ENCODE data around the gene CCL2.

Gene CCL2

GRCh38 chr17:34246446-34246845 lies 8.6 kb upstream of the CCL2 start:
- ATAC-seq: no peak
- TF ChIP-seq SNAI2 (CRISPR knock-in tag; IDR thresholded peaks at IDR 0.05) (no peak), ZFP30 (CRISPR knock-in tag; IDR thresholded peaks at IDR 0.05) (no peak), ISL1 (CRISPR knock-in tag; IDR thresholded peaks at IDR 0.05) (no peak), ZC3H10 (CRISPR knock-in tag; IDR thresholded peaks at IDR 0.05) (no peak), CREB5 (CRISPR knock-in tag; IDR thresholded peaks at IDR 0.05; ENCODE audit: low read depth) (no peak), RARB (CRISPR knock-in tag; IDR thresholded peaks at IDR 0.05) (no peak), TSHZ2 (CRISPR knock-in tag; IDR thresholded peaks at IDR 0.05) (no peak), PATZ1 (CRISPR knock-in tag; IDR thresholded peaks at IDR 0.05; ENCODE audit: borderline replicate concordance) (no peak), TOX (CRISPR knock-in tag; IDR thresholded peaks at IDR 0.05; ENCODE audit: borderline replicate concordance) (no peak), GLIS3 (CRISPR knock-in tag; IDR thresholded peaks at IDR 0.05) (no peak), CSRNP3 (CRISPR knock-in tag; IDR thresholded peaks at IDR 0.05) (no peak), OSR1 (CRISPR knock-in tag; IDR thresholded peaks at IDR 0.05) (no peak), TCF4 (CRISPR knock-in tag; IDR thresholded peaks at IDR 0.05; ENCODE audit: borderline replicate concordance) (no peak), ZFP3 (CRISPR knock-in tag; IDR thresholded peaks at IDR 0.05) (no peak), POU6F1 (CRISPR knock-in tag; IDR thresholded peaks at IDR 0.05; ENCODE audit: borderline replicate concordance, low read depth) (no peak), ARNTL (CRISPR knock-in tag; IDR thresholded peaks at IDR 0.05; ENCODE audit: borderline replicate concordance, low read depth) (no peak), BACH2 (CRISPR knock-in tag; IDR thresholded peaks at IDR 0.05; ENCODE audit: borderline replicate concordance) (no peak), ZNF565 (CRISPR knock-in tag; conservative IDR thresholded peaks at IDR 0.05; ENCODE audit: low read depth) (no peak), ESRRG (CRISPR knock-in tag; IDR thresholded peaks at IDR 0.05) (no peak), ZNF70 (CRISPR knock-in tag; IDR thresholded peaks at IDR 0.05) (no peak)

- TF ChIP-seq POU6F1 (CRISPR knock-in tag; IDR thresholded peaks at IDR 0.05; ENCODE audit: borderline replicate concordance, low read depth): no peak
- TF ChIP-seq CREB5 (CRISPR knock-in tag; IDR thresholded peaks at IDR 0.05; ENCODE audit: low read depth): no peak
- TF ChIP-seq CSRNP3 (CRISPR knock-in tag; IDR thresholded peaks at IDR 0.05): no peak
- no peak for ATAC-seq
Observed at GRCh38 chr17:34246881-34247280, 8.2 kb upstream of the CCL2 start.

All from SK-N-SH treated with all-trans-retinoic acid at 6 μM for 48 hours (cell line).